Stimulated activated CD8-positive, alpha-beta memory T cell treated with anti-CD3 and anti-CD28 coated beads, Interleukin-4, amount 100 ng/mL, for 48 hours (primary cell): ENCODE data around the gene HOMER3.

Experiments used
- DNase-seq: peaks from one replicate; pipeline ENCODE4 v3.0.0-alpha.2; 2020

HOMER3 gene

DNA sequence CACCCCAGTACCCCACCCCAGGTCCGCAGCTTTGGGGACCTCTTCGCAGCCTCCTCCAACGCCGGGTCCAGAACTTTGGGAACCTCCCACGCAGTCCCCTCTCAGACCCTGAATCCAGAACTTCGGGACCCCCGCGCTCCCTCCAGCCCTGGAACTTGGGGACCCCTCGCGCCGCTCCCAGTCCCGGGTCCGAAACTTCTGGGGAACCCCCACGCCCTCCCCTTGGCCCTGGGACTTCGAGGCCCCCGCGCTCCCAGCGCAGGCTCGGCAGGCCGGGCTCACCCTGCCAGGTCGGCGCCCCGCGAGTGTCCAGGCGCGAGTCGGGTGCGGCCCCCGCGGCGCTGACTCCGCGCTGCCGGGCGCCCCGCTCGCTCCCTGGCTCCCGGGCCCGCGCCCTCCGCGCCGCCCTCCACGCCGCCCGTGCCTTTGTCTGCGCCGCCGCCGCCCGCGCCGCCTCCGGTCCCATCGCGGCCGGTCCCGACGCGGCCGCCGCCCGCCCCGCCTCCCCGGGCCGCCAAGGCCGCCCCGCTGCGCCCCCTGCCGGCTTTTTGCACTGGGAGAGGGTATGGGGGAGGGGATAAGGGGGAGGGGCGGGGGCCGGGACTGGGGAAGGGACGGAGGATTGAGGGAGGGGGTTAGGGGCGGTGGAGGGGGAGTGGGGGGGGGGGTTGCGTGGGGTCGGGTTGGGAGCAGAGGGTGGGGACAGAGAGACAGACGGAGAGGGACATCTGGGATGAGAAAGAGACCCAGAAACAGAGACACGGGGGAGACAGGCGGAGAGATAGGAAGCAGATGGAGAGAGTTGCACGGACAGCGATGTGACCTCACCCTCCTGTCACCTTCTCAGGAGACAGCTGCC is at the start of gene HOMER3:
Gene HOMER3 (minus strand): TSS at position 449 of the 859 bp plus-strand sequence. CDS start 2,235 bp downstream, outside the sequence.
- peak; percentile 89 for DNase-seq

DNA sequence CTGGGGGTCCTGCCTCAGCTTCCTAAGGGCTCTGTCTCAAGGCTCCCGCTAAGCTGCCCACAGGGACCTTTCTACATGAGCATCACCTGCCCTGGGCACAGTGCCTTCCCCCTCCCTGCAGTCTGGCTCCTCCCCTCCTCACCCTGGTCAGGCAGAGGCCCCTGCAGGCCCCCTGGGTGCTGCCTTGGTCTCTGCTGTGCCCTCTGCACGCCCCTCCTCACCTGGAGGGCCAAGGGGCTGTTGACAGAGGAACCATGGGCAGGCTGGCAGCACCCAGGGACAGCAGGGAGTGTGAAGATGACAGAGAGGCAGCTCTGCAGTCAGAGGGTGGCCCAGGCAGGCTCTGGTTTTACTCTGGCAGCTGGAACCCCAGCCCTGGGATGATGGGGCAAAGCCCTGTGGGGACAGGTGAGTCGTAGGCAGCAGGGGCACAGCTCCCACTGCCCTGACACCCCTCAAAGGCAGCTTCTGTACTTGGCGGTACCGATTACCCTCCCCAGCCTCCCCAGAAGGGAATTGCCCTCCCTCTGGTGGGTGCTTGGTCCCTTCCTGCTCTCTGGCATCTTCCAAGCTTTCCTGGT is 49.2 kb upstream of the HOMER3 start:
- no peak for DNase-seq

- no peak for DNase-seq
Observed at GRCh38 chr19:18989316-18989715, 48.3 kb upstream of the HOMER3 start.

DNA sequence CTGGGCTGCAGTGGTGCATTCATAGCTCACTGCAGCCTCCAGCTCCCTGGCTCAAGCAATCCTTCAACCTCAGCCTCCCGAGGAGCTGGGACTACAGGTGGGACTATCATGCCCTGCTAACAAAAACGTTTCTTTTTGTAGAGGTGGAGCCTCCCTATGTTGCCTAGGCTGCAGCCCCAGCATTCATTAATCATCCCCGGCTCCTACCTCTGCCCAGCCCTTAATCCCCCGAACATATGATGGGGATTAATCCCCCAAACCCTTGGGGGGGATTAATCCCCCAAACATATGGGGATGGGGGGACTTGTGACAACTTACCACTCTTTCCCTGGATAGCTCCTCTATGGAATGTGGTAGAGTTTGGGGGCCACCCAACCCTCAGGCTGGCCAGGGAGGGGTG is 46.4 kb upstream of the HOMER3 start:
- DNase-seq = no peak

- no peak for DNase-seq
Observed at GRCh38 chr19:18985257-18985656, 44.2 kb upstream of the HOMER3 start.

DNA sequence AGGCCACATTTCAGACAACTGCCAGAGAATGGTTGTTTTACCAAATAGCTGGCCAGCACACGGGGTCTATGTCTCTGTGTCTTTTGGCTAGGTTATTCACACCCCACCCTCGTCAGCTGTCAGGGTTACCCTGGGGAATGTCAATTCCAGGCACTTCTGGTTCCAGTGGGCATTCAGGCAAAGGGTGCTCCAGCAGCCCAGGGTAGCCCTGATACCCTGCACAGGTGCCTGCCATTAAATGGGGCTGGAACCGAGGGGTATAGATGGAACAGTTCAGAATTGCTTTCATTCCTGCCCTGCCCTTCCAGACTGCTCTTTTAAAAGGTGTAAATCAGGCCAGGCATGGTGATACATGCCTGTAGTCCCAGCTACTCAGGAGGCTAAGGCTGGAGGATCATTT is 43.2 kb upstream of the HOMER3 start:
- DNase-seq = no peak

DNA sequence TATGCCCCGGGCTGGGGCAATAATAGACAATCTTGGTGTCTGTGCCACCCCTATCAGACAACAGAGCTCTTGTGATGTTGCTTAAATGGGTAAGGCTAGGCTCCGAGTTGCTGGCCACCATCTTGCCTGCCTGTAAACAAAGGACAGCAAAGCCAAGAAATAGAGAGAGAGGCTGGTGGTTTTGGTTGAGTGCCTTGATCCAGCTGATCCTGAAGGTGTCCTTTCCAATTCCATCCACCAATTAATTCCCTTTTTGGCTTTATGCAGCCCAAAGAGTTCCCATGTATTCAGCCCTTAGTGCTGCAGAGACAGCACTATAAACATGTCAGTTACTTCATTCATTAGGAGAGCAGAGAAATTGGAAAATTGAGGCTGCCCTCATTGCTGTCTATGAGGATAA is 41.7 kb upstream of the HOMER3 start:
- no peak for DNase-seq

- no peak for DNase-seq
Observed at GRCh38 chr19:18980432-18981020, 39.5 kb upstream of the HOMER3 start.

DNA sequence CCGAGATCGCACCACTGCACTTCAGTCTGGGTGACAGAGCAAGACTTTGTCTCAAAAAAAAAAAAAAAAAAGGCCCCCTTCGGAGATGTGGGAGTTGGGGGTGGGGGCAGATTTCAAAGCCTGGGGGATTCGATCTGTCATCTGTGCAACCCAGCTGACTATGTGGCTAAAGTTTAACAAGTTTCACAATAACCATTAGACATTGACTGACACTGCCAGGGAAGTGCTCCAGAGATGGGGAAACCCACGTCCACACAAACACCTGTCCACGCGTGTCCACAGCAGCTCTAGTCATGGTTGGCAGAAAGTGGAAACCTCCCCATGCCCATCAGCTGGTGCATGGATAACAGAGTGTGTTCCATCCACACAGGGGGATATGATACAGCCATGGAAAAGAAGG is 37.6 kb upstream of the HOMER3 start:
- no peak for DNase-seq

- no peak for DNase-seq
Observed at GRCh38 chr19:18975869-18976268, 34.9 kb upstream of the HOMER3 start.

DNA sequence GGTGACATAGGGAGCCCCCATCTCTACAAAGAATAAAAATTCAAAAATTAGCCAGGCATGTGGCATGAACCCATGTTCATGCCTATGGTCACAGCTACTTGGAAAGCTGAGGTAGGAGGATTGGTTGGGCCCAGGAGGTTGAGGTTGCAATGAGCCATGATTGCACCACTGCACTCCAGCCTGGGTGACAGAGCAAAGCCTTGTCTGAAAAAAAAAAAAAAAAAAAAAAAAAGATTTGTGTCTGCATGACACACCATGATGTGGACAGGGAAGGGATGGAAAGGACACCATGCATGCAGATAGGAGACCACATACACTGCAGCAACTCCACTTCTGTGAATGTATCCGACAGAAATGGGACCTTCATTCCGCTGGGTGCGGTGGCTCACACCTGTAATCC is 34.0 kb upstream of the HOMER3 start:
- DNase-seq = no peak

- no peak for DNase-seq
Observed at GRCh38 chr19:18972851-18973250, 31.8 kb upstream of the HOMER3 start.

DNA sequence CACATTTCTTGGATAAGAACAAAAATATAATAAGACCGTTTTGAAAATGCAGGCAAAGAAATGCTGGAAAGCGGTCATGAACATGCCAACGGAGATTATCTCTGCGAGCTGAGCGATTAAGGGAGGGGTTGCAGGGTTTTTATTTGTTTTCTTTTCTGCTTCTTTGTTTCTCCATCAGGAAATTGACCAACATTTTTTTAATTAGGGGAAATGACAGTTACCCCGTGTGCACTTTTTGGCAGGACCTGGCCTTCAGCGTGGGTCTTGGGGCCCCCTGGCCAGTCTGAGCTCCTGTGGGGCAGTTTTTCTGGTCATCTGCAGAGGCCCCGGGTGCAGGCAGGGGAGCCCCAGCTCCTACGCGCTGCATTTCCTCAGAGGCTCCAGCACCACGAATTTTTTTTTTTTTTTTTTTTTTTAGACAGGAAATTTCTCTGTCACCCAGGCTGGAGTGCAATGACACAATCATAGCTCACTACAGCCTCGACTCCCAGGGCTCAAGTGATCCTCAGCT is 31.3 kb upstream of the HOMER3 start:
- no peak for DNase-seq

DNA sequence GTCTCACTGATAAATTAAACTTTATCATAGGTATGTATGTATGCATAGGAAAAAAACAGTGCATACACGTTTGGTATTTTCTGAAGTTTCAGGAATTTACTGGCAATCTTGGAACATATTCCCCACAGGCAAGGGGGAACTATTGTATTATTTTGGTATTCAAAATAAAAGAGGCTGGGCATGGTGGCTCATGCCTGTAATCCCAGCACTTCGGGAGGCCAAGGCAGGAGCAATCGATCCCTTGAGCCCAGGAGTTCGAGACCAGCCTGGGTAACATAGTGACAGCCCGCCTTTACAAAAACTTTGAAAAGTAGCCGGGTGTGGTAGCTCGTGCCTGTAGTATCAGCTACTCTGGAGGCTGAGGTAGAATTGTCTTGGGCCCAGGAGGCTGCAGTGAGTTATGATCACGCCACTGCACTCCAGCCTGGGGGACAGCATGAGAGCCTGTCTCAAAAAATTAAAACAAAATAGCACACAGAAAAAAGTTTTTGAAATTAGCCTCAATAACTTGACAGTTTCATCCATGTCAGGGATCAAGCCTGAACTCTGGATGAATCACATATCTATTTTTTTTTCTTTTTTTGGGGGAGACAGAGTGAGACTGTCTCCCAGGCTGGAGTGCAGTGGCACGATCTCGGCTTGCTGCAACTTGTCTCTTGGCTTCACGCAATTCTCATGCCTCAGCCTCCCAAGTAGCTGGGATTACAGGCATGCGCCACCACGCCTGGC is 29.1 kb upstream of the HOMER3 start:
- no peak for DNase-seq

GRCh38 chr19:18967358-18968146 is 26.5 kb upstream of the HOMER3 start:
- no peak for DNase-seq

GRCh38 chr19:18966307-18966706 is 25.3 kb upstream of the HOMER3 start:
- no peak for DNase-seq

- no peak for DNase-seq
Observed at GRCh38 chr19:18964121-18964520, 23.1 kb upstream of the HOMER3 start.

DNA sequence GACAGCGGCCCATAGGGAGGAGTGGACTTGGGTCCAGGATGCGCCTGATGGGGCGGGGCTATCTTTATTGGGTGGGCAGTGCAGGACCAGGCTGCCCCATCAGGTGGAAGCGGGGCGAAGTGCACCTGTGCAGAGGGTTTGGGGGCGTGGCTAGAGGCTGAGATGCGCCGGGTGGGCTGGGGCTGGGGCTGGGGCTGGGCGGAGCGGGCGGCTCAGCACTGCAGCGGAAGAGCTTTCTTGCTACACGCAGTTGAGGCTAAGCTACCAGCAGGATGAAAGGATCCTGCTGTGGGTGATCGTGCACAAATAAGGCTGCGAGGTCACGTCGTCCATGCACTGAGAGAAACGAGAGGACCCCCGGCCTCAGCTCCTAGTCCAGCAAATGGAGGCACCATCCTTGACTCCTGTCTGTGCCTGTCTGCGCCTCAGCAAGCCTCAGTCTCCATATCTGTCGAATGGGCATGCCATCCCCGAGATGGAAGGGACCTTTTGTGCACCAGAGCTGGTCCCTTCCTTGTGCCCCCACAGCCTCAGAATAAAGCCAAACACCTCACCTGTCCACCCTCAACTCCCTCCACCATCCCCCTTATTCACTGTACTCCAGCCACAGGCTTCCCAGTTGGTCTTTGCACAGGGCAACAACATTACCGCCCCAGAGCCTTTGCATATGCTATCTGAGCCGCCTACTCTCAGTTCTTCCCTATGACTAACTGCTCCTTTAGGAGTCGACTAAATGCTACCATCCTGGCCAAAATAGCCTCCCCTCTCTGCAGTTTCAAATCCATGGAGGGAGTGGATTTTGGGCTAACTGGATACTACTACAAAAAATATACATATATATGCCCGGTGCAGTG is 21.0 kb upstream of the HOMER3 start:
- DNase-seq = peak; percentile 30

GRCh38 chr19:18960370-18960769 is 19.4 kb upstream of the HOMER3 start:
- DNase-seq = no peak

DNA sequence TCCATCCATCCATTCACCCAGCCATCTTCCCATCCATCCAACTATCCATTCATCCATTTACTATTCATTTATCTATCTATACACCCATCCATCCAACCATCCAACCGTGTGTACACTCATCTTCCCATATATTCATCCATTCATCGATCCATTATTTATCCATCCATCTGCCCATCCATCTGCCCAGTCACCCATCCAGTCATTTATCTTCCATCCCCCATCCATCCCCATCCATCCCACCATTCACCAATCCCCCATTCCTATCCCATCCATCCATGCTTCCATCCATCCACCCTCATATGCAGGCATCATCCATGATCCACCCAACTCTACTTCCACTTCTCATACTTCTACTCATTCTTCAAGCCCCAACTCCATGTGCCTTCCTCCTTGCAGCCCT is 14.0 kb upstream of the HOMER3 start:
- no peak for DNase-seq

- no peak for DNase-seq
Observed at GRCh38 chr19:18954094-18954493, 13.1 kb upstream of the HOMER3 start.
